Epidermal melanocyte (primary cell): Measurements from ENCODE around the gene SERPINA4.

ENCODE experiments used
- DNase-seq: peaks from one replicate; pipeline ENCODE4 v3.0.0; 2011; ENCODE audit warnings: low spot score; ENCODE audit not compliant: insufficient read length

SERPINA4 gene

GRCh38 chr14:94615823-94616570 is 54.8 kb downstream of the SERPINA4 start:
- no peak for DNase-seq

GRCh38 chr14:94617366-94617941 is 56.2 kb downstream of the SERPINA4 start:
- no peak for DNase-seq

- no peak for DNase-seq
Observed at GRCh38 chr14:94617988-94618822, 57.0 kb downstream of the SERPINA4 start.

GRCh38 chr14:94619297-94619696 is 58.1 kb downstream of the SERPINA4 start:
- no peak for DNase-seq
